H1 (cell line): ENCODE measurements around the gene LRRC37A. TPM values are rescaled to one million over a fixed set of nuclear protein-coding genes. Genes with fewer than 3 reads are reported as not detected.

Source experiments
- BRCA1 ChIP-seq: IDR thresholded peaks from 2 replicates; pipeline ENCODE4 v1.6.1; 2012; ENCODE audit warnings: low read depth, low read length, improper control_type of control experiment
- SIRT6 ChIP-seq: IDR thresholded peaks from one replicate; pipeline ENCODE4 v1.7.1; 2012; ENCODE audit warnings: low read length, inconsistent platforms
- polyA plus RNA-seq, 7 experiments: library from polyadenylated mRNA; depleted of rRNA in 3 of 7; stranded (reverse) in 5 of 7; unstranded in 2 of 7; fragments of >200 nt in 5 of 7; fragments of 200-250 nt in 2 of 7; gene quantifications; 1 replicate in 5 of 7; 2 replicates in 1 of 7; 4 replicates in 1 of 7; pipeline versions ENCODE4 v1.2.1 to v1.2.3, GENCODE V29; 2011 to 2013; ENCODE audit warnings: missing spikeins in 2 of 7, mixed read lengths in 2 of 7
- total RNA-seq: library from RNA; stranded (reverse); fragmentation: NEBNext Ultra II Directional; extraction: Animal tissue kit (Norgen Biotek cat#: 25700); gene quantifications from 2 replicates; pipeline ENCODE4 v1.2.1, GENCODE V29; 2021

Gene LRRC37A
- total and polyA plus RNA-seq, 2 of the 8 experiments (the other 6 are each of a cell fraction or from before 2014, with no cell fraction given), result 1.4 to 2.9 TPM

DNA sequence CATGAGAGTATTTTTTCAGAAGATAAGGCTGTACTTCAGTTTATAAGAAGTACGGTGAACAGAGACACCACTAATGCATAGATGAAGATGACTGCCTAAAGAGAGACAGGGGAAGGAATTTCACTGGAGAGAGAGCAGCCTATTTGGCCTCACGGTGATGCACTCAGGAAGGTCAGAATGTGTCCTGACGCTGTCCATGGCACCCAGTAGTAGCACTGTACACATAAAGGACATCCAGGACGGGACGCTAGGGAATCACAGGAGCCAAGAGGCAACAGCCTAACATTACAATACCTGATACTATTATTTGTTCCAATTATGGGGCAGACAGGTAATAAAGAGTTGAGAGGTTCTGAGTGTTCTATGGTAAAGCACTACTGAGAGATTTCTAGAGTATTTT, 24.9 kb upstream of the LRRC37A start (continued):
- TF ChIP-seq BRCA1 (no peak), SIRT6 (no peak)
